Dedifferentiated amniotic fluid mesenchymal stem cell (primary cell): ENCODE data around the gene POLR3E.
"Not testable (repeated sequence)": the region's sequence is repeated elsewhere in the genome, so short reads cannot be mapped to it uniquely, and the experiment has no call there.

ENCODE experiments used
- DNase-seq: peaks from one replicate; pipeline ENCODE4 v3.0.0-alpha.2; 2016; ENCODE audit errors: extremely low spot score

The POLR3E gene

GRCh38 chr16:22330326-22330725, 33.1 kb downstream of the POLR3E start:
- no peak for DNase-seq

GRCh38 chr16:22333457-22333994, 36.3 kb downstream of the POLR3E start:
- no peak for DNase-seq

GRCh38 chr16:22335668-22336246, 38.5 kb downstream of the POLR3E start:
- no peak for DNase-seq

- no peak for DNase-seq
Observed at GRCh38 chr16:22336581-22336980, 39.4 kb downstream of the POLR3E start.

GRCh38 chr16:22337045-22337444, 39.8 kb downstream of the POLR3E start:
- no peak for DNase-seq

- DNase-seq: no peak
Observed at GRCh38 chr16:22337849-22338635, 40.8 kb downstream of the POLR3E start.

- no peak for DNase-seq
Observed at GRCh38 chr16:22340945-22341344, 43.7 kb downstream of the POLR3E start.

- no peak for DNase-seq
Observed at GRCh38 chr16:22342082-22342481, 44.9 kb downstream of the POLR3E start.

- DNase-seq: no peak
Observed at GRCh38 chr16:22346483-22346882, 49.3 kb downstream of the POLR3E start.

- DNase-seq: no peak
Observed at GRCh38 chr16:22347100-22347820, 50.1 kb downstream of the POLR3E start.

GRCh38 chr16:22348291-22348690, 51.1 kb downstream of the POLR3E start:
- no peak for DNase-seq

- DNase-seq: not testable (repeated sequence)
Observed at GRCh38 chr16:22351017-22351416, 53.8 kb downstream of the POLR3E start.

- no peak for DNase-seq
Observed at GRCh38 chr16:22352140-22352539, 54.9 kb downstream of the POLR3E start.

GRCh38 chr16:22352723-22353122, 55.5 kb downstream of the POLR3E start:
- DNase-seq: no peak

- no peak for DNase-seq
Observed at GRCh38 chr16:22353191-22353919, 56.1 kb downstream of the POLR3E start.

- DNase-seq: no peak
Observed at GRCh38 chr16:22353933-22354541, 56.8 kb downstream of the POLR3E start.

GRCh38 chr16:22355487-22355908, 58.3 kb downstream of the POLR3E start:
- DNase-seq: no peak

GRCh38 chr16:22356930-22357634, 59.9 kb downstream of the POLR3E start:
- no peak for DNase-seq

GRCh38 chr16:22357635-22357971, 60.4 kb downstream of the POLR3E start:
- DNase-seq: no peak

GRCh38 chr16:22358000-22358399, 60.8 kb downstream of the POLR3E start:
- DNase-seq: no peak

- no peak for DNase-seq
Observed at GRCh38 chr16:22359679-22360078, 62.5 kb downstream of the POLR3E start.
